Duodenal mucosa (tissue), 2 donors: ENCODE measurements around the gene IDNK.

Experiments
- H3K27ac ChIP-seq: one replicate; pipeline ENCODE4 v1.7.0; 2013; ENCODE audit warnings: low read depth, low read length
- H3K27me3 ChIP-seq, 2 donors: one replicate each; pipeline ENCODE4 v1.7.0; 2013; ENCODE audit warnings: low read length in 2 of 2, control low read depth in 1 of 2; ENCODE audit not compliant: insufficient read depth in 2 of 2, control insufficient read depth in 1 of 2
- H3K36me3 ChIP-seq, 2 donors: one replicate each; pipeline ENCODE4 v1.7.0; 2013; ENCODE audit warnings: low read length in 2 of 2, control low read depth in 1 of 2; ENCODE audit not compliant: insufficient read depth in 2 of 2, control insufficient read depth in 1 of 2
- H3K4me1 ChIP-seq, 2 donors: one replicate each; pipeline ENCODE4 v1.7.0; 2013; ENCODE audit warnings: low read length in 2 of 2, control low read depth in 1 of 2; ENCODE audit not compliant: insufficient read depth in 2 of 2, control insufficient read depth in 1 of 2
- H3K4me3 ChIP-seq, 2 donors: one replicate each; pipeline ENCODE4 v1.7.0; 2013; ENCODE audit warnings: low read length in 2 of 2, low read depth in 1 of 2
- H3K9ac ChIP-seq, 2 donors: one replicate each; pipeline ENCODE4 v1.7.0; 2013; ENCODE audit warnings: low read length in 2 of 2, low read depth in 1 of 2
- H3K9me3 ChIP-seq, 2 donors: one replicate each; pipeline ENCODE4 v1.7.0; 2013; ENCODE audit warnings: low read length in 2 of 2, control low read depth in 1 of 2; ENCODE audit not compliant: control insufficient read depth in 1 of 2

IDNK gene

GRCh38 chr9:83652433-83652832 is 29.5 kb downstream of the IDNK start:
- no peaks in the 10 kb centered on the region for H3K4me1 ChIP-seq
- H3K27me3 ChIP-seq: no peaks in the 10 kb centered on the region
- no peak overlapping the region for H3K27ac ChIP-seq
- H3K4me3 ChIP-seq: no peak overlapping the region
- no peak overlapping the region for H3K9ac ChIP-seq
- H3K9me3 ChIP-seq: no peaks in the 10 kb centered on the region
- H3K36me3 ChIP-seq: peaks cover 34 to 50% of the 10 kb centered on the region in 2 donors

- Histone ChIP-seq H3K4me3 (no peak overlapping the region), H3K36me3 (peaks cover 33 to 69% of the 10 kb centered on the region in 2 donors), H3K9ac (no peak overlapping the region), H3K9me3 (no peaks in the 10 kb centered on the region), H3K4me1 (no peaks in the 10 kb centered on the region), H3K27me3 (no peaks in the 10 kb centered on the region), H3K27ac (no peak overlapping the region)
Observed at GRCh38 chr9:83655433-83655832, 32.5 kb downstream of the IDNK start.

GRCh38 chr9:83656032-83656680 is 33.2 kb downstream of the IDNK start:
- H3K27ac ChIP-seq: no peak overlapping the region
- H3K4me1 ChIP-seq: no peaks in the 10 kb centered on the region
- peaks cover 35 to 72% of the 10 kb centered on the region in 2 donors for H3K36me3 ChIP-seq
- no peak overlapping the region for H3K4me3 ChIP-seq
- H3K27me3 ChIP-seq: no peaks in the 10 kb centered on the region
- no peaks in the 10 kb centered on the region for H3K9me3 ChIP-seq
- H3K9ac ChIP-seq: no peak overlapping the region

- Histone ChIP-seq H3K27me3 (no peaks in the 10 kb centered on the region), H3K36me3 (peaks cover 35 to 76% of the 10 kb centered on the region in 2 donors), H3K27ac (no peak overlapping the region), H3K9me3 (no peaks in the 10 kb centered on the region), H3K4me1 (no peaks in the 10 kb centered on the region), H3K4me3 (no peak overlapping the region), H3K9ac (no peak overlapping the region)
Observed at GRCh38 chr9:83656952-83657351, 34.0 kb downstream of the IDNK start.

- Histone ChIP-seq H3K36me3 (peaks cover 27 to 64% of the 10 kb centered on the region in 2 donors), H3K4me1 (no peaks in the 10 kb centered on the region), H3K27me3 (no peaks in the 10 kb centered on the region), H3K9me3 (no peaks in the 10 kb centered on the region), H3K4me3 (no peak overlapping the region), H3K9ac (no peak overlapping the region), H3K27ac (no peak overlapping the region)
Observed at GRCh38 chr9:83662933-83663332, 40.0 kb downstream of the IDNK start.

- no peaks in the 10 kb centered on the region for H3K27me3 ChIP-seq
- H3K36me3 ChIP-seq: peaks cover 23 to 59% of the 10 kb centered on the region in 2 donors
- no peak overlapping the region for H3K4me3 ChIP-seq
- H3K9ac ChIP-seq: no peak overlapping the region
- H3K4me1 ChIP-seq: no peaks in the 10 kb centered on the region
- H3K27ac ChIP-seq: no peak overlapping the region
- H3K9me3 ChIP-seq: no peaks in the 10 kb centered on the region
Observed at GRCh38 chr9:83665580-83666200, 42.7 kb downstream of the IDNK start.

GRCh38 chr9:83669067-83669466 is 46.1 kb downstream of the IDNK start:
- no peaks in the 10 kb centered on the region for H3K9me3 ChIP-seq
- no peak overlapping the region for H3K9ac ChIP-seq
- H3K36me3 ChIP-seq: peaks cover 7 to 58% of the 10 kb centered on the region in 2 donors
- no peak overlapping the region for H3K27ac ChIP-seq
- no peak overlapping the region for H3K4me3 ChIP-seq
- H3K4me1 ChIP-seq: no peaks in the 10 kb centered on the region
- no peaks in the 10 kb centered on the region for H3K27me3 ChIP-seq

GRCh38 chr9:83670381-83670780 is 47.4 kb downstream of the IDNK start:
- Histone ChIP-seq H3K4me3 (no peak overlapping the region), H3K27me3 (no peaks in the 10 kb centered on the region), H3K27ac (no peak overlapping the region), H3K9me3 (no peaks in the 10 kb centered on the region), H3K9ac (no peak overlapping the region), H3K36me3 (peaks cover 8 to 53% of the 10 kb centered on the region in 2 donors), H3K4me1 (no peaks in the 10 kb centered on the region)

GRCh38 chr9:83671451-83671850 is 48.5 kb downstream of the IDNK start:
- no peak overlapping the region for H3K27ac ChIP-seq
- H3K27me3 ChIP-seq: no peaks in the 10 kb centered on the region
- H3K9me3 ChIP-seq: no peaks in the 10 kb centered on the region
- peaks cover 8 to 53% of the 10 kb centered on the region in 2 donors for H3K36me3 ChIP-seq
- no peaks in the 10 kb centered on the region for H3K4me1 ChIP-seq
- H3K9ac ChIP-seq: no peak overlapping the region
- no peak overlapping the region for H3K4me3 ChIP-seq

- no peaks in the 10 kb centered on the region for H3K4me1 ChIP-seq
- no peaks in the 10 kb centered on the region for H3K27me3 ChIP-seq
- no peak overlapping the region for H3K4me3 ChIP-seq
- H3K9ac ChIP-seq: no peak overlapping the region
- H3K36me3 ChIP-seq: peaks cover 18 to 65% of the 10 kb centered on the region in 2 donors
- H3K27ac ChIP-seq: no peak overlapping the region
- no peaks in the 10 kb centered on the region for H3K9me3 ChIP-seq
Observed at GRCh38 chr9:83675466-83675865, 52.5 kb downstream of the IDNK start.
